C4-2B (cell line): ENCODE measurements around the gene LGR4.

ENCODE experiments used
- CTCF ChIP-seq: fragments of 450-650 bp; conservative IDR thresholded peaks from 2 replicates; pipeline ENCODE4 v1.5.1; 2017; ENCODE audit warnings: mild to moderate bottlenecking
- ZFX ChIP-seq: fragments of 450-650 bp; IDR thresholded peaks from 2 replicates; pipeline ENCODE4 v1.6.1; 2017

- no peak for TF ChIP-seq CTCF
- TF ChIP-seq ZFX = no peak
These were observed 59.4 kb downstream of the LGR4 start for GRCh38 chr11:27413218-27413617.
